Caco-2 (cell line): ENCODE measurements around the gene CERK. TPM values are rescaled to one million over a fixed set of nuclear protein-coding genes. Genes with fewer than 3 reads are reported as not detected.

ENCODE experiments used
- BruUV-seq: library from RNA; stranded (reverse); fragments of 400-500 nt; replicated peaks from 2 replicates; lab custom pipeline; 2021; lab: Mats Ljungman, UMichigan
- CTCF ChIA-PET: fragments of 300-600 bp; sonication (Branson Sonifier 250); formaldehyde crosslinking; loops from one replicate; lab custom pipeline; 2022; ENCODE audit warnings: antibody characterized with exemption; lab: Charles Lee
- POLR2A ChIA-PET: fragments of 300-600 bp; sonication (Branson Sonifier 250); formaldehyde crosslinking; loops from one replicate; lab custom pipeline; 2022; ENCODE audit warnings: antibody characterized with exemption; lab: Charles Lee
- DNase-seq, 2 experiments: peaks; one replicate each; pipeline versions ENCODE4 v3.0.0 to v3.0.0-alpha.2; 2020 to 2022
- H3K27me3 ChIP-seq: replicated peaks from 2 replicates; pipeline ENCODE4 v1.6.0; 2011; ENCODE audit warnings: low read length; ENCODE audit not compliant: control insufficient read depth, insufficient read depth
- H3K36me3 ChIP-seq: 2 replicates; pipeline ENCODE4 v1.5.1; 2011; ENCODE audit warnings: low read length; ENCODE audit not compliant: control insufficient read depth, insufficient read depth
- H3K4me1 ChIP-seq: fragments of 250-450 bp; sonication (Bioruptor Pico); 2 replicates; pipeline ENCODE4 v1.5.1; 2020; ENCODE audit warnings: mild to moderate bottlenecking
- H3K4me3 ChIP-seq: 2 replicates; pipeline ENCODE4 v1.5.1; 2011; ENCODE audit warnings: low read depth, mild to moderate bottlenecking, control low read depth, low read length
- H3K9me3 ChIP-seq: fragments of 250-450 bp; sonication (Bioruptor Pico); 2 replicates; pipeline ENCODE4 v1.5.1; 2020; ENCODE audit warnings: mild to moderate bottlenecking, moderate library complexity
- H3K27ac Mint-ChIP-seq: one replicate; pipeline ENCODE4 v1.8.0; 2022; ENCODE audit warnings: mixed read lengths; ENCODE audit not compliant: unreplicated experiment
- H3K27me3 Mint-ChIP-seq: one replicate; pipeline ENCODE4 v1.8.0; 2022; ENCODE audit warnings: mixed read lengths; ENCODE audit not compliant: insufficient read depth, unreplicated experiment
- H3K36me3 Mint-ChIP-seq: one replicate; pipeline ENCODE4 v1.8.0; 2022; ENCODE audit warnings: mild to moderate bottlenecking, mixed read lengths; ENCODE audit not compliant: insufficient read depth, unreplicated experiment
- H3K4me1 Mint-ChIP-seq: one replicate; pipeline ENCODE4 v1.8.0; 2022; ENCODE audit warnings: low read depth, mixed read lengths; ENCODE audit not compliant: unreplicated experiment
- H3K4me3 Mint-ChIP-seq: one replicate; pipeline ENCODE4 v1.8.0; 2022; ENCODE audit warnings: mild to moderate bottlenecking, moderate library complexity, mixed read lengths; ENCODE audit not compliant: unreplicated experiment
- H3K9me3 Mint-ChIP-seq: one replicate; pipeline ENCODE4 v1.8.0; 2022; ENCODE audit warnings: mixed read lengths; ENCODE audit not compliant: unreplicated experiment
- CTCF ChIP-seq, 2 experiments: fragments of 200-600 bp in 1 of 2; IDR thresholded peaks; 1 replicate in 1 of 2; 2 replicates in 1 of 2; pipeline versions ENCODE4 v1.5.1 to v1.8.0; 2011 to 2022; ENCODE audit warnings: antibody characterized with exemption in 1 of 2, control low read depth in 1 of 2, inconsistent platforms in 1 of 2, low read depth in 1 of 2, low read length in 1 of 2, mild to moderate bottlenecking in 1 of 2, moderate library complexity in 1 of 2; ENCODE audit not compliant: insufficient read depth in 1 of 2, severe bottlenecking in 1 of 2, unreplicated experiment in 1 of 2
- intact Hi-C: fragments of 100-400 bp; cut with micrococcal nuclease; formaldehyde crosslinking; loops from one replicate; pipeline ENCODE4 v1.10.0; 2022; ENCODE audit not compliant: unreplicated experiment
- total RNA-seq: library from RNA; stranded (reverse); gene quantifications from 2 replicates; pipeline ENCODE4 v1.2.3, GENCODE V29; 2022

CERK gene
- total RNA-seq, 1 experiment from 2014 or later, result 35.0 TPM

- Histone ChIP-seq H3K4me3 (no peak overlapping the region), H3K9me3 (0 out of 2 replicates have a peak, but pooled peaks cover 8% of the 10 kb centered on the region), H3K27me3 (no peaks in the 10 kb centered on the region), H3K4me1 (peaks cover 18% of the 10 kb centered on the region), H3K36me3 (no peaks in the 10 kb centered on the region)
- H3K4me1 Mint-ChIP-seq, result peaks cover 30% of the 10 kb centered on the region
- intact Hi-C loops, result no loop called here
- no peaks in the 10 kb centered on the region for H3K27me3 Mint-ChIP-seq
- H3K4me3 Mint-ChIP-seq, result no peak overlapping the region
- CTCF ChIA-PET, result no interaction called here
- H3K27ac Mint-ChIP-seq, result no peak overlapping the region
- TF ChIP-seq CTCF (IDR thresholded peaks at IDR 0.05; ENCODE audit: insufficient read depth in 1 of 2, low read depth in 1 of 2, low read length in 1 of 2, severe bottlenecking in 1 of 2, unreplicated experiment in 1 of 2), result no peak
- H3K36me3 Mint-ChIP-seq, result peaks cover 4% of the 10 kb centered on the region
- DNase-seq, result no peak
- no TSS peak for BruUV-seq
- H3K9me3 Mint-ChIP-seq, result peaks cover 12% of the 10 kb centered on the region
- POLR2A ChIA-PET, result no interaction called here
Measured at GRCh38 chr22:46753761-46754109, 15.7 kb upstream of the CERK start.

GRCh38 chr22:46753360-46753759 lies 15.3 kb upstream of the CERK start:
- Histone ChIP-seq H3K4me3 (no peak overlapping the region), H3K4me1 (peaks cover 18% of the 10 kb centered on the region), H3K9me3 (0 out of 2 replicates have a peak, but pooled peaks cover 8% of the 10 kb centered on the region), H3K36me3 (no peaks in the 10 kb centered on the region), H3K27me3 (no peaks in the 10 kb centered on the region)
- ChIA-PET CTCF (no interaction called here), POLR2A (no interaction called here)
- Mint-ChIP-seq H3K27ac (no peak overlapping the region), H3K27me3 (no peaks in the 10 kb centered on the region), H3K36me3 (peaks cover under 1% of the 10 kb centered on the region), H3K4me3 (no peak overlapping the region), H3K4me1 (peaks cover 26% of the 10 kb centered on the region), H3K9me3 (peaks cover 12% of the 10 kb centered on the region)
- no TSS peak for BruUV-seq
- TF ChIP-seq CTCF (IDR thresholded peaks at IDR 0.05; ENCODE audit: insufficient read depth in 1 of 2, low read depth in 1 of 2, low read length in 1 of 2, severe bottlenecking in 1 of 2, unreplicated experiment in 1 of 2), result no peak
- DNase-seq, result no peak
- intact Hi-C loops, result no loop called here

- Histone ChIP-seq H3K36me3 (no peaks in the 10 kb centered on the region), H3K4me3 (no peak overlapping the region), H3K4me1 (peaks cover 18% of the 10 kb centered on the region), H3K9me3 (0 out of 2 replicates have a peak, but pooled peaks cover 8% of the 10 kb centered on the region), H3K27me3 (no peaks in the 10 kb centered on the region)
- TF ChIP-seq CTCF (IDR thresholded peaks at IDR 0.05; ENCODE audit: insufficient read depth in 1 of 2, low read depth in 1 of 2, low read length in 1 of 2, severe bottlenecking in 1 of 2, unreplicated experiment in 1 of 2), result no peak
- no peak for DNase-seq
- intact Hi-C loops, result no loop called here
- no peaks in the 10 kb centered on the region for H3K36me3 Mint-ChIP-seq
- ChIA-PET CTCF (no interaction called here), POLR2A (no interaction called here)
- peaks cover 12% of the 10 kb centered on the region for H3K9me3 Mint-ChIP-seq
- no TSS peak for BruUV-seq
- H3K27me3 Mint-ChIP-seq, result no peaks in the 10 kb centered on the region
- no peak overlapping the region for H3K27ac Mint-ChIP-seq
- H3K4me1 Mint-ChIP-seq, result peaks cover 25% of the 10 kb centered on the region
- no peak overlapping the region for H3K4me3 Mint-ChIP-seq
Measured at GRCh38 chr22:46752988-46753310, 14.9 kb upstream of the CERK start.
